ENCODE results near the gene ARPP19.
"Not testable (repeated sequence)": the region's sequence is repeated elsewhere in the genome, so short reads cannot be mapped to it uniquely, and the experiment has no call there.

ARPP19 gene

GRCh38 chr15:52524223-52525136 lies 44.4 kb downstream of the ARPP19 start:
- H3K9me3 ChIP-seq (ENCODE audit: control insufficient read depth in 1 of 2, low read length in 2 of 2): no peaks in the 10 kb centered on the region
- no peak overlapping the region for H3K4me3 ChIP-seq (ENCODE audit: low read depth in 1 of 2, low read length in 2 of 2)
- no peaks in the 10 kb centered on the region for H3K27me3 ChIP-seq (ENCODE audit: low read depth, low read length)
- H3K4me1 ChIP-seq (ENCODE audit: control insufficient read depth in 1 of 2, insufficient read depth in 2 of 2, low read length in 2 of 2): peaks cover 0 to 1% of the 10 kb centered on the region in 2 donors
- no peaks in the 10 kb centered on the region for H3K36me3 ChIP-seq (ENCODE audit: control insufficient read depth in 1 of 2, insufficient read depth in 2 of 2, low read length in 2 of 2)
- H3K27ac ChIP-seq (ENCODE audit: low read length): no peak overlapping the region

DNA sequence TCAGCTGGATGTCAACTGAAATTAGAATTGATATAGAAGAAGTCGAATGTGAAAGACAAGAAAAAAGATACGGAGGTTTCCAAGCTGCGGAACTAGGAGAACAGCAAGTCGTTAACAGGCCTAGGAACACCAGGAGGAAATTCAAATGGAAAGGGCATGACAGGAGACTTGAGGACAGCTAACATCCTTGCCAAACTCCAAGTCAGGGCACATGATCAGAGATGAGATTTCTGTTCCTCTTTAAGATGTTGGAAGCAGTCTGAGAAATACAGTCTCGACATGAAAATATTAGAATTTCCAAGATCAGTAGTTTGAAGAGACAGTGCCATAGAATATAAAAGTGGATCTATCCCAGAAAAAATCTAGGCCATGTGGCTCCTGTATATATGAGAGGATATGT lies 45.2 kb downstream of the ARPP19 start:
- Histone ChIP-seq H3K27ac (ENCODE audit: low read length) (no peak overlapping the region), H3K9me3 (ENCODE audit: control insufficient read depth in 1 of 2, low read length in 2 of 2) (no peaks in the 10 kb centered on the region), H3K4me3 (ENCODE audit: low read depth in 1 of 2, low read length in 2 of 2) (no peak overlapping the region), H3K36me3 (ENCODE audit: control insufficient read depth in 1 of 2, insufficient read depth in 2 of 2, low read length in 2 of 2) (no peaks in the 10 kb centered on the region), H3K27me3 (ENCODE audit: low read depth, low read length) (no peaks in the 10 kb centered on the region), H3K4me1 (ENCODE audit: control insufficient read depth in 1 of 2, insufficient read depth in 2 of 2, low read length in 2 of 2) (peaks cover 0 to 5% of the 10 kb centered on the region in 2 donors)

DNA sequence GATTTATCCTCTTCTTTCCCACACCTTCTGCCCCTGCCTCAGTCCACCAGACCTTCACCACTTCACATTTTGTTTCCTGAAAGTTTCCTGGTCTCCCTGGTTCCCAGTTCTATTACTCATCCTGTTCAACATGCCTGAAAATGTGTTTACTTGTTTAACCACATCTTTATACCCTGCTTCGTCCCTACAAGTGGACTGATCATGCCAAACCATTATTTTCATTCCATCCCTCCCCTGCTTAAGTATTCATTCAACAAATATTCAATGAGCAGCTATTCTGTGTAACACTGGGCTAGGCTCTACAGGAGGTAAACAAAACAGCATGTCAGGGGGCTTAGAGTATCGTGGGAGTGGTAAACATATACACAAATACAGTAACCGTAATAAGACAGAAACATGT lies 45.6 kb downstream of the ARPP19 start:
- H3K27ac ChIP-seq (ENCODE audit: low read length): no peak overlapping the region
- H3K4me3 ChIP-seq (ENCODE audit: low read depth in 1 of 2, low read length in 2 of 2): no peak overlapping the region
- no peaks in the 10 kb centered on the region for H3K9me3 ChIP-seq (ENCODE audit: control insufficient read depth in 1 of 2, low read length in 2 of 2)
- H3K4me1 ChIP-seq (ENCODE audit: control insufficient read depth in 1 of 2, insufficient read depth in 2 of 2, low read length in 2 of 2): peaks cover 0 to 10% of the 10 kb centered on the region in 2 donors
- no peaks in the 10 kb centered on the region for H3K27me3 ChIP-seq (ENCODE audit: low read depth, low read length)
- no peaks in the 10 kb centered on the region for H3K36me3 ChIP-seq (ENCODE audit: control insufficient read depth in 1 of 2, insufficient read depth in 2 of 2, low read length in 2 of 2)

DNA sequence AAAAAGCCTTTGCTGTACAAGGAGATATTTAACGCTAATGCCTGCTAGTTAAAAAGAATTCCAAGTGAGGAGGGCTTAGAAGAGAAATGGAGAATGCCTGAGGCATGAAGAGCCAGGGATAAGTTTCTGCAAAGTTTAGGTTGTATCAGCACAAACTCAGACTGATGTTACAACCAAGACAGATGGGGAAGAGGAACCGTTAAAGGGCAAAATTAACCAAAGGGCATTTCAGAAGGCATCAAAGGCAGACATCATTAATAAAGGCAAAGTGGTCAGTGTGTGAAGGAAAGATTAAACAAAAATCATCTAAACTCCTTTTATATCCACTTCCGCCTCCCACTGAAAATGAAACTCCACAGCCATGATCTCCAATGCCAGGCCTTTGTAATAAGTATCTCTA lies 47.1 kb downstream of the ARPP19 start:
- no peak overlapping the region for H3K27ac ChIP-seq (ENCODE audit: low read length)
- H3K27me3 ChIP-seq (ENCODE audit: low read depth, low read length): no peaks in the 10 kb centered on the region
- no peaks in the 10 kb centered on the region for H3K9me3 ChIP-seq (ENCODE audit: control insufficient read depth in 1 of 2, low read length in 2 of 2)
- no peak overlapping the region for H3K4me3 ChIP-seq (ENCODE audit: low read depth in 1 of 2, low read length in 2 of 2)
- peaks cover 0 to 13% of the 10 kb centered on the region in 2 donors for H3K4me1 ChIP-seq (ENCODE audit: control insufficient read depth in 1 of 2, insufficient read depth in 2 of 2, low read length in 2 of 2)
- H3K36me3 ChIP-seq (ENCODE audit: control insufficient read depth in 1 of 2, insufficient read depth in 2 of 2, low read length in 2 of 2): no peaks in the 10 kb centered on the region

DNA sequence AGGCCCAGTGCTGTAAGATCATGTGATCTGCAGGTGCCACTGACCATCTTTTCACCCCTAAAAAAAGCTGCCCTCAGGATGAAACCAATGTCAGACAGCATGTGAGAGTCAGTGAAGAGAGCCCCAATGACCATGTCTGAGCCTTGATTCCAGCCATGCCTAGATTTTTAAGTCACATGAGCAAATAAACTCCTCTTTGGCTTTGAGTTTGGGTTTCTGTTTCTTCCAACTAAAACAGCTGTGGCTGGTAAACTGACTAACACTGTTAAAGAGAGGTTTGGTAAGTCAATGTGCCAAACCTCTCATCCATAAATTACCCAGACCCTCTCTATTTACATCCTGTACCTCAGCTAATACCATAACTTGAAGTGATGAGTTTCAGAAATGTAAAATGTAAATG lies 48.4 kb downstream of the ARPP19 start:
- Histone ChIP-seq H3K4me3 (ENCODE audit: low read depth in 1 of 2, low read length in 2 of 2) (no peak overlapping the region), H3K27ac (ENCODE audit: low read length) (no peak overlapping the region), H3K4me1 (ENCODE audit: control insufficient read depth in 1 of 2, insufficient read depth in 2 of 2, low read length in 2 of 2) (peaks cover 0 to 13% of the 10 kb centered on the region in 2 donors), H3K27me3 (ENCODE audit: low read depth, low read length) (no peaks in the 10 kb centered on the region), H3K36me3 (ENCODE audit: control insufficient read depth in 1 of 2, insufficient read depth in 2 of 2, low read length in 2 of 2) (no peaks in the 10 kb centered on the region), H3K9me3 (ENCODE audit: control insufficient read depth in 1 of 2, low read length in 2 of 2) (no peaks in the 10 kb centered on the region)

GRCh38 chr15:52518487-52519371 lies 50.1 kb downstream of the ARPP19 start:
- Histone ChIP-seq H3K4me3 (ENCODE audit: low read depth in 1 of 2, low read length in 2 of 2) (no peak overlapping the region), H3K9me3 (ENCODE audit: control insufficient read depth in 1 of 2, low read length in 2 of 2) (no peaks in the 10 kb centered on the region), H3K27me3 (ENCODE audit: low read depth, low read length) (no peaks in the 10 kb centered on the region), H3K4me1 (ENCODE audit: control insufficient read depth in 1 of 2, insufficient read depth in 2 of 2, low read length in 2 of 2) (peaks cover 0 to 13% of the 10 kb centered on the region in 2 donors), H3K36me3 (ENCODE audit: control insufficient read depth in 1 of 2, insufficient read depth in 2 of 2, low read length in 2 of 2) (no peaks in the 10 kb centered on the region), H3K27ac (ENCODE audit: low read length) (no peak overlapping the region)

- Histone ChIP-seq H3K4me3 (ENCODE audit: low read depth in 1 of 2, low read length in 2 of 2) (no peak overlapping the region), H3K27ac (ENCODE audit: low read length) (no peak overlapping the region), H3K27me3 (ENCODE audit: low read depth, low read length) (no peaks in the 10 kb centered on the region), H3K36me3 (ENCODE audit: control insufficient read depth in 1 of 2, insufficient read depth in 2 of 2, low read length in 2 of 2) (no peaks in the 10 kb centered on the region), H3K9me3 (ENCODE audit: control insufficient read depth in 1 of 2, low read length in 2 of 2) (no peaks in the 10 kb centered on the region), H3K4me1 (ENCODE audit: control insufficient read depth in 1 of 2, insufficient read depth in 2 of 2, low read length in 2 of 2) (peaks cover 0 to 13% of the 10 kb centered on the region in 2 donors)
These were observed 51.8 kb downstream of the ARPP19 start for GRCh38 chr15:52517014-52517413.

- no peak overlapping the region for H3K27ac ChIP-seq (ENCODE audit: low read length)
- no peaks in the 10 kb centered on the region for H3K36me3 ChIP-seq (ENCODE audit: control insufficient read depth in 1 of 2, insufficient read depth in 2 of 2, low read length in 2 of 2)
- peaks cover 0 to 13% of the 10 kb centered on the region in 2 donors for H3K4me1 ChIP-seq (ENCODE audit: control insufficient read depth in 1 of 2, insufficient read depth in 2 of 2, low read length in 2 of 2)
- H3K4me3 ChIP-seq (ENCODE audit: low read depth in 1 of 2, low read length in 2 of 2): no peak overlapping the region
- H3K27me3 ChIP-seq (ENCODE audit: low read depth, low read length): no peaks in the 10 kb centered on the region
- no peaks in the 10 kb centered on the region for H3K9me3 ChIP-seq (ENCODE audit: control insufficient read depth in 1 of 2, low read length in 2 of 2)
These were observed 53.5 kb downstream of the ARPP19 start for GRCh38 chr15:52515343-52515742.

- H3K27me3 ChIP-seq (ENCODE audit: low read depth, low read length): no peaks in the 10 kb centered on the region
- no peak overlapping the region for H3K27ac ChIP-seq (ENCODE audit: low read length)
- H3K4me3 ChIP-seq (ENCODE audit: low read depth in 1 of 2, low read length in 2 of 2): no peak overlapping the region
- no peaks in the 10 kb centered on the region for H3K36me3 ChIP-seq (ENCODE audit: control insufficient read depth in 1 of 2, insufficient read depth in 2 of 2, low read length in 2 of 2)
- H3K9me3 ChIP-seq (ENCODE audit: control insufficient read depth in 1 of 2, low read length in 2 of 2): no peaks in the 10 kb centered on the region
- H3K4me1 ChIP-seq (ENCODE audit: control insufficient read depth in 1 of 2, insufficient read depth in 2 of 2, low read length in 2 of 2): peaks cover 0 to 13% of the 10 kb centered on the region in 2 donors
These were observed 54.3 kb downstream of the ARPP19 start for GRCh38 chr15:52514482-52514881.

DNA sequence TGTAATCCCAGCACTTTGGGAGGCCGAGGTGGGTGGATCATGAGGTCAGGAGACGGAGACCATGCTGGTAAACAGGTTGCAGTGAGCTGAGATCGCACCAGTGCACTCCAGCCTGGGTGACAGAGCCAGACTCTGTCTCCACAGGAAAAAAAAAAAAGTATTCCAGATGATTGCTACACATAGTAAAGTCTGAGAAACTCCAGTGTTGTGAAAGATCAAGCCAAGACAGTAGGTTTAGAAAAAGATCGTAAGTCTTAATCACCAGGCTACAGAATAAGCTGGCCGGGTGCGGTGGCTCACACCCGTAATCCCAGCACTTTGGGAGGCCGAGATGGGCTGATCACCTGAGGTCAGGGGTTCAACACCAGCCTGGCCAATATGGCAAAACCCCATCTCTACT lies 56.0 kb downstream of the ARPP19 start:
- not testable (repeated sequence) for H3K4me1 ChIP-seq (ENCODE audit: control insufficient read depth in 1 of 2, insufficient read depth in 2 of 2, low read length in 2 of 2)

DNA sequence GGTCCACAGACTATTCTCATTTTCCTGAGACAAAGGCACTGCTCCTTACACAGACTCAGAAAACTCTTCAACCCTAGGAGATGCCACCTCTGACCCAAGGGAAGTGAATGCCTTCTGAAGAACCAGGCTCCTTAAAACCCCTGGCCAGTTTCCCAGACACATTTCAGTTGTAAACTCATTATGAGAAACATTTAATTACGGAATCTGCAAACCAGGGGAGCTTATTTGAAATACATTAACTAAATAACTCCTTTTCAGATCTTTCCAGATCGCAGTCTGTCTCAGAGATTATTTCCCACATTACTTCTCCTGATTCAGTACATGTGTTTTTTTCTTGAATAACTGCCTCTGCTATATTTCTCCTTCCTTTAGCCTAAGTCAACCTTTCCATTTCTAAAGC lies 57.7 kb downstream of the ARPP19 start:
- H3K27ac ChIP-seq (ENCODE audit: low read length): no peak overlapping the region
- H3K4me1 ChIP-seq (ENCODE audit: control insufficient read depth in 1 of 2, insufficient read depth in 2 of 2, low read length in 2 of 2): no peaks in the 10 kb centered on the region
- H3K9me3 ChIP-seq (ENCODE audit: control insufficient read depth in 1 of 2, low read length in 2 of 2): no peaks in the 10 kb centered on the region
- H3K27me3 ChIP-seq (ENCODE audit: low read depth, low read length): no peaks in the 10 kb centered on the region
- no peaks in the 10 kb centered on the region for H3K36me3 ChIP-seq (ENCODE audit: control insufficient read depth in 1 of 2, insufficient read depth in 2 of 2, low read length in 2 of 2)
- no peak overlapping the region for H3K4me3 ChIP-seq (ENCODE audit: low read depth in 1 of 2, low read length in 2 of 2)

More for the DNA sequence above, 56.0 kb downstream of the ARPP19 start:
- not testable (repeated sequence) for H3K36me3 ChIP-seq (ENCODE audit: control insufficient read depth in 1 of 2, insufficient read depth in 2 of 2, low read length in 2 of 2); H3K4me3 ChIP-seq (ENCODE audit: low read depth in 1 of 2, low read length in 2 of 2); H3K27me3 ChIP-seq (ENCODE audit: low read depth, low read length); H3K27ac ChIP-seq (ENCODE audit: low read length); H3K9me3 ChIP-seq (ENCODE audit: control insufficient read depth in 1 of 2, low read length in 2 of 2)

Data from muscle layer of duodenum (tissue), 2 donors.